ENCODE measurements around the gene MED4.

DNA sequence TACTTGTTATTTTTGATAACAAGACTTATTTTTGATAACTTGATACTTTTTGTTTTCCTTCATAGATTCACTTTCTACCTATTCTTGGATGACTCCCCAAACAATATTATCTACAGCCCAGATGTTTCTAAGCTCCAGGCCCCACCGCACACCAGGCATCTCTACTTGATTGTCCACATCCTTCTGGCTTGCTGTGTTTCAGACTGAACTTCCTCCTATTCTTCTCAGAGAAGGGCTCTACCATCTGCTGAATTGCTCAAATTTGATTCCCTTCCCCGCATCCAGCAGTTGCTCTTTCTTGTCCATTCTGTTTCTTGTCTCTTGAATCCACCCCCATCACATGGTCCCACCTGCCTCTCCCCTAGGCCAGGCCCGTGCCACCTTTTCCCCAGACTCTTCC, 44.4 kb downstream of the MED4 start:
- TF ChIP-seq EZH2 (IDR thresholded peaks at IDR 0.05; ENCODE audit: insufficient read depth, poor library complexity, severe bottlenecking) = no peak
- TF ChIP-seq EZH2phosphoT487 (IDR thresholded peaks at IDR 0.05; ENCODE audit: insufficient read depth, low read depth) = no peak

Measured in GM23248 (cell line).